ENCODE results near the gene CTDSPL2.
A peak's percentile ranks its signal among the peaks of the same experiment; 100 is the strongest.

DNA sequence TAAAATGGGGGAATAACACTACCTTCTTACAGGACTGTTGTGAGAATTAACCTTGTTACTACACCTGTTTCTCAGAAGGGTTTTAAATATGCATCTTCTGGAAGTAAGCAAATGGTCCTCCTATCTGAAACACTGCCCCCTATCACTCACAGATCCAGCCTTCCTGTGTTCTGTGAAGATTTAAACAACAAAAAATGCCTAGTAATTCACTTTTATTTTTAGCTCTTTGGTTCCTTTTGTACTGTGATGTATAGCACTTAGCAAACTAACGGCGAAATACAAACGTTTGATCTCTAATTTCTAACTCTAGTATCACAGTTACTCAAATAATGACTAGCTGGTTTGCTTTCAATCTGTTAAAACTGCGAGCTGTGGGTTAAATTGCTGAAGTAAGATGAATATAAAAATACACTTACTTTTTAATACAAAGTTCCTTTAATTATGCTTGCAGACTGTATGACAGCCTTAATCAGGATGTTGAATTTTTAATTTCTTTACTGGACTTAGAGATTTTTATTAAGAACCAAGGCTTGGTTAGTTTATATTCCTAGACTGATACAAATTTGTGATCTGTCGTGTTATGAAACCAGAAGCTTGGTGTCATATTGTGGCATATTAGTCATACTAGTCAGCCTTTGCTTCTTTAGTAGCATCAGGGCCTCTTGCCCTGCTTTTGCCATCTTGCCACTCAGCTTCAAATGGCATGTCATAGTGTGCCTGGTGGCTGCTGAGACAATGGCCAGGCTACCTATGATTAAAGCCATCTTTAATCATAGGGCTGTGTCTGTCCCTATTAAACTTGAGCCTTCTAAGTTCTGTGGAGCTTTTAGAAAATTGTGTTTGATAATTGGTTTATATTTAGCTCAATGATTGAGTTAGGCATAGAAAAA, 118.7 kb downstream of the CTDSPL2 start:
- TF ChIP-seq EZH2 (IDR thresholded peaks at IDR 0.05; ENCODE audit: low read length, unreplicated experiment) (no peak), EZH2phosphoT487 (IDR thresholded peaks at IDR 0.05; ENCODE audit: borderline replicate concordance, low read length) (no peak)
- TF ChIP-seq, protein P1, sequence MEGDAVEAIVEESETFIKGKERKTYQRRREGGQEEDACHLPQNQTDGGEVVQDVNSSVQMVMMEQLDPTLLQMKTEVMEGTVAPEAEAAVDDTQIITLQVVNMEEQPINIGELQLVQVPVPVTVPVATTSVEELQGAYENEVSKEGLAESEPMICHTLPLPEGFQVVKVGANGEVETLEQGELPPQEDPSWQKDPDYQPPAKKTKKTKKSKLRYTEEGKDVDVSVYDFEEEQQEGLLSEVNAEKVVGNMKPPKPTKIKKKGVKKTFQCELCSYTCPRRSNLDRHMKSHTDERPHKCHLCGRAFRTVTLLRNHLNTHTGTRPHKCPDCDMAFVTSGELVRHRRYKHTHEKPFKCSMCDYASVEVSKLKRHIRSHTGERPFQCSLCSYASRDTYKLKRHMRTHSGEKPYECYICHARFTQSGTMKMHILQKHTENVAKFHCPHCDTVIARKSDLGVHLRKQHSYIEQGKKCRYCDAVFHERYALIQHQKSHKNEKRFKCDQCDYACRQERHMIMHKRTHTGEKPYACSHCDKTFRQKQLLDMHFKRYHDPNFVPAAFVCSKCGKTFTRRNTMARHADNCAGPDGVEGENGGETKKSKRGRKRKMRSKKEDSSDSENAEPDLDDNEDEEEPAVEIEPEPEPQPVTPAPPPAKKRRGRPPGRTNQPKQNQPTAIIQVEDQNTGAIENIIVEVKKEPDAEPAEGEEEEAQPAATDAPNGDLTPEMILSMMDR (conservative IDR thresholded peaks at IDR 0.05; ENCODE audit: low read depth, low read length), result peak; percentile 69
